Liver (tissue), 9 donors: ENCODE results near the gene TTC1. TPM values are rescaled to one million over a fixed set of nuclear protein-coding genes. Genes with fewer than 3 reads are reported as not detected.
A peak's percentile ranks its signal among the peaks of the same experiment; 100 is the strongest.

Experiments used
- DNase-seq: peaks from one replicate; pipeline ENCODE4 v3.0.0-alpha.2; 2017; ENCODE audit warnings: low spot score
- H3K27ac ChIP-seq, 2 donors: one replicate each; pipeline ENCODE4 v1.7.0; 2013; ENCODE audit warnings: inconsistent platforms in 2 of 2, low read length in 2 of 2, control low read depth in 1 of 2, low read depth in 1 of 2, mild to moderate bottlenecking in 1 of 2
- H3K27me3 ChIP-seq, 4 donors: one replicate each; pipeline versions ENCODE4 v1.6.1 to v1.7.0; 2013; ENCODE audit warnings: low read length in 3 of 4, inconsistent platforms in 1 of 4, mild to moderate bottlenecking in 1 of 4, moderate library complexity in 1 of 4; ENCODE audit not compliant: control insufficient read depth in 4 of 4, insufficient read depth in 4 of 4
- H3K36me3 ChIP-seq, 4 donors: one replicate each; pipeline versions ENCODE4 v1.6.1 to v1.7.0; 2013; ENCODE audit warnings: low read length in 3 of 4, mild to moderate bottlenecking in 3 of 4, low read depth in 1 of 4, moderate library complexity in 1 of 4; ENCODE audit not compliant: control insufficient read depth in 4 of 4, insufficient read depth in 3 of 4
- H3K4me1 ChIP-seq, 4 donors: one replicate each; pipeline versions ENCODE4 v1.6.1 to v1.7.0; 2013; ENCODE audit warnings: low read length in 3 of 4, mild to moderate bottlenecking in 3 of 4, moderate library complexity in 1 of 4; ENCODE audit not compliant: control insufficient read depth in 4 of 4, insufficient read depth in 4 of 4
- H3K4me3 ChIP-seq, 3 donors: one replicate each; pipeline versions ENCODE4 v1.6.1 to v1.7.0; 2013; ENCODE audit warnings: low read length in 3 of 3, control low read depth in 1 of 3, low read depth in 1 of 3, mild to moderate bottlenecking in 1 of 3
- H3K9ac ChIP-seq, 2 donors: one replicate each; pipeline ENCODE4 v1.7.0; 2013; ENCODE audit warnings: low read length in 2 of 2, mild to moderate bottlenecking in 2 of 2, moderate library complexity in 2 of 2, control low read depth in 1 of 2, low read depth in 1 of 2
- H3K9me3 ChIP-seq, 4 donors: one replicate each; pipeline versions ENCODE4 v1.6.1 to v1.7.0; 2013; ENCODE audit warnings: low read length in 3 of 4; ENCODE audit not compliant: control insufficient read depth in 4 of 4
- ATF3 ChIP-seq: IDR thresholded peaks from 2 replicates; pipeline ENCODE4 v1.6.1; 2016; ENCODE audit warnings: antibody characterized with exemption
- EGR1 ChIP-seq, 2 donors: IDR thresholded peaks; 2 replicates each; pipeline ENCODE4 v1.6.1; 2016 to 2018; ENCODE audit warnings: antibody characterized with exemption in 2 of 2, low read depth in 2 of 2
- FOXA1 ChIP-seq: IDR thresholded peaks from 2 replicates; pipeline ENCODE4 v1.6.1; 2016; ENCODE audit warnings: antibody characterized with exemption
- FOXA2 ChIP-seq: IDR thresholded peaks from 2 replicates; pipeline ENCODE4 v1.6.1; 2016; ENCODE audit warnings: antibody characterized with exemption
- HNF4A ChIP-seq, 2 donors: conservative IDR thresholded peaks; 2 replicates each; pipeline ENCODE4 v1.6.1; 2016; ENCODE audit warnings: antibody characterized with exemption in 2 of 2, mild to moderate bottlenecking in 2 of 2
- HNF4G ChIP-seq: IDR thresholded peaks from 2 replicates; pipeline ENCODE4 v1.6.1; 2016; ENCODE audit warnings: antibody characterized with exemption
- NR2F2 ChIP-seq: IDR thresholded peaks from 2 replicates; pipeline ENCODE4 v1.6.1; 2016; ENCODE audit warnings: antibody characterized with exemption
- RAD21 ChIP-seq, 2 donors: IDR thresholded peaks; 2 replicates each; pipeline ENCODE4 v1.6.1; 2016; ENCODE audit warnings: antibody characterized with exemption in 2 of 2, mild to moderate bottlenecking in 2 of 2
- REST ChIP-seq: IDR thresholded peaks from 2 replicates; pipeline ENCODE4 v1.6.1; 2016; ENCODE audit warnings: antibody characterized with exemption, mild to moderate bottlenecking
- TAF1 ChIP-seq: conservative IDR thresholded peaks from 2 replicates; pipeline ENCODE4 v1.6.1; 2016; ENCODE audit warnings: antibody characterized with exemption, mild to moderate bottlenecking
- YY1 ChIP-seq: IDR thresholded peaks from 2 replicates; pipeline ENCODE4 v1.6.1; 2016; ENCODE audit warnings: antibody characterized with exemption, mild to moderate bottlenecking
- WGBS: extraction: QIAGEN DNeasy Blood & Tissue Kit; methylation state at CpG from one replicate; pipeline ENCODE4 v1.1.7; 2013; 5-methylcytosine and 5-hydroxymethylcytosine counted together
- polyA plus RNA-seq, 2 donors: library from polyadenylated mRNA; stranded (reverse) in 1 of 2; unstranded in 1 of 2; fragments of 200-250 nt in 1 of 2; fragments of >200 nt in 1 of 2; fragmentation: Nextera tagmentation in 1 of 2; extraction: Ambion mirVana in 1 of 2; gene quantifications; one replicate each; pipeline versions ENCODE4 v1.2.1 to v1.2.3, GENCODE V29; 2013 to 2015
- total RNA-seq, 2 donors: library from RNA; depleted of rRNA; stranded (reverse); fragments of >200 nt; gene quantifications; one replicate each; pipeline ENCODE4 v1.2.3, GENCODE V29; 2014
- TF ChIP-seq, protein P1 (sequence below): IDR thresholded peaks from 2 replicates; pipeline ENCODE4 v1.6.1; 2016; ENCODE audit warnings: antibody characterized with exemption
- TF ChIP-seq, protein P2 (sequence below): fragments of 150-350 bp; IDR thresholded peaks from 2 replicates; pipeline ENCODE4 v1.5.1; 2017; ENCODE audit warnings: improper control_type of control experiment, low read depth, low read length; ENCODE audit not compliant: missing input control
- TF ChIP-seq, protein P3 (sequence below): IDR thresholded peaks from 2 replicates; pipeline ENCODE4 v1.6.1; 2016; ENCODE audit warnings: antibody characterized with exemption
- donor health status: healthy.
- donor health status: healthy.
- donor health status: healthy.
- donor health status: healthy.
- donor health status: healthy.

Gene TTC1
- total and polyA plus RNA-seq, 4 donors: 18.0 to 35.5 (median 22.2) TPM

DNA sequence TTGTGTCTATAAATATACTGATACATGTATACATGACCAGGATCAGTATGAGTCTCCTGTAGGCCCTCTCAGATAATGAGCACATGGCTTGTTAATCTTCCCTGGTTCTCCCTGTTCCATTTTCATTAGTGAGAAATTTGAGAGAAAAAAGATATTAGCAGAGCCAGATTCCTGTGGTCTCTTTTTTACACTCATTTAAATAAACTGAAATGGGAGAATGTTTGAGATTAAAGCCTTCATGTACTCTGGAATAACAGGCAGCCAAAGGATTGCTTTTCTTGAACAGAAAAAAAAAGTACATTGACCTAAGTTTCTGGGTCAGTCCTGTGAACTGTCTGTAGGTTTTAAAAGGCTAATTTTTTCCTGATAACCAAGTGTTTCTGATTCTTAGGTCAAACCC, 66.1 kb downstream of the TTC1 start:
- Histone ChIP-seq H3K4me3 (no peak overlapping the region), H3K27me3 (no peaks in the 10 kb centered on the region), H3K27ac (no peak overlapping the region), H3K9ac (no peak overlapping the region), H3K9me3 (no peaks in the 10 kb centered on the region), H3K4me1 (no peaks in the 10 kb centered on the region), H3K36me3 (peaks cover 2 to 3% (median 3%) of the 10 kb centered on the region in 4 donors)
- TF ChIP-seq RAD21 (IDR thresholded peaks at IDR 0.05): no peak
- peak; percentile 67 for TF ChIP-seq NR2F2
- no peak for DNase-seq

DNA sequence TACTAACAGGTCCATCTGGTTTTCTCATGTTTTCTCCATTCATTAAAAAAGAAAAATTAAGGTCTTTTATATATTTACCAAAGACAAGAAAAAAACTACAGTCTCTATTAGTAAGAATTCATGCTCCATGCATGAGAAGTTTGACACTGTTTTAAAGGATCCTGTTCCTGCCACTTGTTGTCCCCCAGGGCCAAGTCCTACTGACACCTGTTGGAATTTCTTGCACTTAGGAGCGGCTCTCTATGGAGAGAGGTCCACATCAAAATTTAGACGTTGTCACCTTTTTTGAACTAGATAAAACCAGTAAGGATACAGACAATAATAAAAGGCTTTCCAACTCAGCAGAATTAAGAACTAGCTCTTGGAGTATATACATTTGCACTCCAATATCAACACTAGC, 68.1 kb downstream of the TTC1 start:
- WGBS: 94% methylated on average over 2 of the region's 2 CpGs
- TF ChIP-seq NR2F2 (no peak), EGR1 (IDR thresholded peaks at IDR 0.05; ENCODE audit: low read depth in 2 of 2) (no peak), ATF3 (no peak), REST (no peak), HNF4G (no peak), TAF1 (no peak), YY1 (no peak), FOXA1 (no peak)
- TF ChIP-seq, protein P1, sequence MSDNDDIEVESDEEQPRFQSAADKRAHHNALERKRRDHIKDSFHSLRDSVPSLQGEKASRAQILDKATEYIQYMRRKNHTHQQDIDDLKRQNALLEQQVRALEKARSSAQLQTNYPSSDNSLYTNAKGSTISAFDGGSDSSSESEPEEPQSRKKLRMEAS: no peak
- TF ChIP-seq, protein P2, sequence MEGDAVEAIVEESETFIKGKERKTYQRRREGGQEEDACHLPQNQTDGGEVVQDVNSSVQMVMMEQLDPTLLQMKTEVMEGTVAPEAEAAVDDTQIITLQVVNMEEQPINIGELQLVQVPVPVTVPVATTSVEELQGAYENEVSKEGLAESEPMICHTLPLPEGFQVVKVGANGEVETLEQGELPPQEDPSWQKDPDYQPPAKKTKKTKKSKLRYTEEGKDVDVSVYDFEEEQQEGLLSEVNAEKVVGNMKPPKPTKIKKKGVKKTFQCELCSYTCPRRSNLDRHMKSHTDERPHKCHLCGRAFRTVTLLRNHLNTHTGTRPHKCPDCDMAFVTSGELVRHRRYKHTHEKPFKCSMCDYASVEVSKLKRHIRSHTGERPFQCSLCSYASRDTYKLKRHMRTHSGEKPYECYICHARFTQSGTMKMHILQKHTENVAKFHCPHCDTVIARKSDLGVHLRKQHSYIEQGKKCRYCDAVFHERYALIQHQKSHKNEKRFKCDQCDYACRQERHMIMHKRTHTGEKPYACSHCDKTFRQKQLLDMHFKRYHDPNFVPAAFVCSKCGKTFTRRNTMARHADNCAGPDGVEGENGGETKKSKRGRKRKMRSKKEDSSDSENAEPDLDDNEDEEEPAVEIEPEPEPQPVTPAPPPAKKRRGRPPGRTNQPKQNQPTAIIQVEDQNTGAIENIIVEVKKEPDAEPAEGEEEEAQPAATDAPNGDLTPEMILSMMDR: no peak
- H3K36me3 ChIP-seq: peaks cover 2 to 3% (median 3%) of the 10 kb centered on the region in 4 donors

DNA sequence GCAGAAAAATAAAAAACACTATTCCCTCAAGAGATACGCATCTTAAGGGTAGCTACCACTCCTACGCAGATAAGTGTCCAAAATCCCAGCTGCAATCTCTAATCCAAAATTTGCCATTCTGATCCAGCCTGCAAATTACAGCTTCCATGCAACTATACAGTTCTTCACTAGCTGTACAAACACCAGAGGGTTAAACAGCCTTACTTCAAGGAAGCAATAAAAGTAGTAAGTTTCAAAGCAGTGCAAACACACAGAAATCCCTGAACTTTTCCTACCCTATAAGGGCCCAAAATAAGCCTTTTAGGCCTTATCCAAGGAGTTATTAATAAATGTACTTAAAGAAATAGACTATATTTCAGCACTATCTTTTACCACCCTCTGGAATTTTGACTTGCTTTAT, 70.8 kb downstream of the TTC1 start:
- Histone ChIP-seq H3K4me1 (no peaks in the 10 kb centered on the region), H3K9ac (no peak overlapping the region), H3K9me3 (no peaks in the 10 kb centered on the region), H3K36me3 (peaks cover 0 to 3% (median 2%) of the 10 kb centered on the region in 4 donors), H3K4me3 (no peak overlapping the region), H3K27ac (no peak overlapping the region), H3K27me3 (no peaks in the 10 kb centered on the region)
- no peak for DNase-seq
- WGBS: 93% methylated on average over 2 of the region's 2 CpGs
- TF ChIP-seq NR2F2 (no peak), REST (no peak), FOXA2 (no peak), HNF4A (conservative IDR thresholded peaks at IDR 0.05) (no peak)
- TF ChIP-seq, protein P3, sequence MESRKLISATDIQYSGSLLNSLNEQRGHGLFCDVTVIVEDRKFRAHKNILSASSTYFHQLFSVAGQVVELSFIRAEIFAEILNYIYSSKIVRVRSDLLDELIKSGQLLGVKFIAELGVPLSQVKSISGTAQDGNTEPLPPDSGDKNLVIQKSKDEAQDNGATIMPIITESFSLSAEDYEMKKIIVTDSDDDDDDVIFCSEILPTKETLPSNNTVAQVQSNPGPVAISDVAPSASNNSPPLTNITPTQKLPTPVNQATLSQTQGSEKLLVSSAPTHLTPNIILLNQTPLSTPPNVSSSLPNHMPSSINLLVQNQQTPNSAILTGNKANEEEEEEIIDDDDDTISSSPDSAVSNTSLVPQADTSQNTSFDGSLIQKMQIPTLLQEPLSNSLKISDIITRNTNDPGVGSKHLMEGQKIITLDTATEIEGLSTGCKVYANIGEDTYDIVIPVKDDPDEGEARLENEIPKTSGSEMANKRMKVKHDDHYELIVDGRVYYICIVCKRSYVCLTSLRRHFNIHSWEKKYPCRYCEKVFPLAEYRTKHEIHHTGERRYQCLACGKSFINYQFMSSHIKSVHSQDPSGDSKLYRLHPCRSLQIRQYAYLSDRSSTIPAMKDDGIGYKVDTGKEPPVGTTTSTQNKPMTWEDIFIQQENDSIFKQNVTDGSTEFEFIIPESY: no peak
- TF ChIP-seq, protein P2: no peak

More for the DNA sequence above, 68.1 kb downstream of the TTC1 start:
- DNase-seq: no peak
- Histone ChIP-seq H3K9ac (no peak overlapping the region), H3K27ac (no peak overlapping the region), H3K4me1 (no peaks in the 10 kb centered on the region), H3K27me3 (no peaks in the 10 kb centered on the region), H3K4me3 (no peak overlapping the region), H3K9me3 (no peaks in the 10 kb centered on the region)
